Mammary epithelial cell (primary cell): ENCODE measurements around the gene SAMHD1.

Source experiments
- EZH2 ChIP-seq: IDR thresholded peaks from 2 replicates; pipeline ENCODE4 v1.6.1; 2012; ENCODE audit warnings: low read length, inconsistent platforms, borderline replicate concordance
- TF ChIP-seq, protein P1 (sequence below), 2 donors: IDR thresholded peaks in 1 of 2; conservative IDR thresholded peaks in 1 of 2; 2 replicates each; pipeline ENCODE4 v1.5.1; 2011 to 2012; ENCODE audit warnings: inconsistent platforms in 2 of 2, low read length in 2 of 2, mild to moderate bottlenecking in 2 of 2, control low read depth in 1 of 2, low read depth in 1 of 2; ENCODE audit not compliant: insufficient read depth in 1 of 2; ENCODE audit errors: extremely low read depth in 1 of 2

DNA sequence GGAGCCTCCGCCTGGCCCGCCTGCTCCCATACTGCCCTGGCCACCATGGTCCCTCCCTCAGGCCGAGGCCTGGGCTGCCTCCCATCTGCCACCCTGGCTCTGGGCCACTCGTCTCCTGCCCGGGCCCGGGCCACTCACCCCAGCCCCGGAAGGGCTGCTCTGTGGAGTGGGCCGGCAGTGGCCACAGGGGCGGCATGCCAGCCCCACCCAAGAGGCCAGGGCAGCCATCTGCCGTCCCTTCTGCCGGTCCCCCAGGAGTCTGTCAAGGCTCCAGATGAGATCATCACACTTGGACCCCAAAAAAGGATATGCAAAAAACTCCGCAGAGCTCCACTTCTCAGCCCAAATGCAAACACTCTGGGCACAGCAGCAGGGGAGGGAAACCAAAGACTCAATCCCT, 99.3 kb downstream of the SAMHD1 start:
- TF ChIP-seq, protein P1, sequence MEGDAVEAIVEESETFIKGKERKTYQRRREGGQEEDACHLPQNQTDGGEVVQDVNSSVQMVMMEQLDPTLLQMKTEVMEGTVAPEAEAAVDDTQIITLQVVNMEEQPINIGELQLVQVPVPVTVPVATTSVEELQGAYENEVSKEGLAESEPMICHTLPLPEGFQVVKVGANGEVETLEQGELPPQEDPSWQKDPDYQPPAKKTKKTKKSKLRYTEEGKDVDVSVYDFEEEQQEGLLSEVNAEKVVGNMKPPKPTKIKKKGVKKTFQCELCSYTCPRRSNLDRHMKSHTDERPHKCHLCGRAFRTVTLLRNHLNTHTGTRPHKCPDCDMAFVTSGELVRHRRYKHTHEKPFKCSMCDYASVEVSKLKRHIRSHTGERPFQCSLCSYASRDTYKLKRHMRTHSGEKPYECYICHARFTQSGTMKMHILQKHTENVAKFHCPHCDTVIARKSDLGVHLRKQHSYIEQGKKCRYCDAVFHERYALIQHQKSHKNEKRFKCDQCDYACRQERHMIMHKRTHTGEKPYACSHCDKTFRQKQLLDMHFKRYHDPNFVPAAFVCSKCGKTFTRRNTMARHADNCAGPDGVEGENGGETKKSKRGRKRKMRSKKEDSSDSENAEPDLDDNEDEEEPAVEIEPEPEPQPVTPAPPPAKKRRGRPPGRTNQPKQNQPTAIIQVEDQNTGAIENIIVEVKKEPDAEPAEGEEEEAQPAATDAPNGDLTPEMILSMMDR (conservative IDR thresholded peaks at IDR 0.05 in 1 of 2, IDR thresholded peaks at IDR 0.05 in 1 of 2; ENCODE audit: extremely low read depth in 1 of 2, insufficient read depth in 1 of 2, low read depth in 1 of 2, low read length in 2 of 2) = no peak
- no peak for TF ChIP-seq EZH2
